Stimulated activated CD4-positive, alpha-beta T cell treated with anti-CD3 and anti-CD28 coated beads, TNF-alpha, amount 100 ng/mL, for 4 hours (primary cell): ENCODE results near the gene SPTSSB.

Source experiments
- DNase-seq, 3 experiments: peaks; one replicate each; pipeline ENCODE4 v3.0.0-alpha.2; 2020; ENCODE audit warnings: low read depth in 3 of 3

Gene SPTSSB

GRCh38 chr3:161371441-161372320, at the start of gene SPTSSB:
Gene SPTSSB (minus strand): TSS chr3:161371517. CDS start chr3:161346323, 25,194 bp downstream.
- DNase-seq = peak; percentile 18 to 34 (median 31)

- no peak for DNase-seq
These were observed 49.4 kb upstream of the SPTSSB start for GRCh38 chr3:161420746-161421145.

GRCh38 chr3:161419555-161420333, 48.4 kb upstream of the SPTSSB start:
- DNase-seq = no peak

GRCh38 chr3:161415506-161416231, 44.4 kb upstream of the SPTSSB start:
- DNase-seq = no peak

DNA sequence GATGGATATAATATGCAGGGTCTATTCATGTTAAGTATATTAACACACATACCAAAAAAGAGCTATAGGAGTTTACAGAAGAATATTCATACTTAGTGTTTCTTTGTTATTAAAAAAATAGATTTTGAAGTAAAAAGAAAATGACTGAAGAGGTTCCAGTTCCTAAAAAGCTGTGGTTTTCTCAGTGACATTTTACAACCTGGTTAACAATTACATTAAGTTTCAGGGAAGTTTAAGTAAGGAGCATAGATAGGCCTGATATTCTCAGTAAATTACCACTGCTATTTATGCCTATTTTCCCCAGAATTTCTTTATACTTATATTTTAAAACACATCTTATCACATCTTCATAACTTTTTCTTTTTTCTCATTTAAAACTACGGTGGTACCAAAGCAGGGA, 43.6 kb upstream of the SPTSSB start:
- no peak for DNase-seq

DNA sequence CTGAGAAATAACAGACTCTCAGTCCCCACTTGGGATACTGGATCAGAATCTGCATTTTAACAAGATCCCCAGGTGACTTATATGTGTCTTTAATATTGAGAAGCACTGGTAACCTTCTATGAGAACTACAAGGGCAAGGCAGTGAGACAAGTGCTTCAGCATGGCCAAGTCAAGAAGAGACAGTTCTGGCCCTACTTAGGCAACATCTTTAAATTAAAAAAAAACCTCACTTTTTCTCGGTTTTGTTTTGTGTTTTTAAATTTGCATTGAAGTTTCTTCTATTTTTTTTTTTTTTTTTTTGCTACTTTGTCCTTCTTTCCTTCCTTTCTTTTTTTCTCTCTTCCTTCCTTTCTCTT, 42.5 kb upstream of the SPTSSB start:
- DNase-seq = no peak

DNA sequence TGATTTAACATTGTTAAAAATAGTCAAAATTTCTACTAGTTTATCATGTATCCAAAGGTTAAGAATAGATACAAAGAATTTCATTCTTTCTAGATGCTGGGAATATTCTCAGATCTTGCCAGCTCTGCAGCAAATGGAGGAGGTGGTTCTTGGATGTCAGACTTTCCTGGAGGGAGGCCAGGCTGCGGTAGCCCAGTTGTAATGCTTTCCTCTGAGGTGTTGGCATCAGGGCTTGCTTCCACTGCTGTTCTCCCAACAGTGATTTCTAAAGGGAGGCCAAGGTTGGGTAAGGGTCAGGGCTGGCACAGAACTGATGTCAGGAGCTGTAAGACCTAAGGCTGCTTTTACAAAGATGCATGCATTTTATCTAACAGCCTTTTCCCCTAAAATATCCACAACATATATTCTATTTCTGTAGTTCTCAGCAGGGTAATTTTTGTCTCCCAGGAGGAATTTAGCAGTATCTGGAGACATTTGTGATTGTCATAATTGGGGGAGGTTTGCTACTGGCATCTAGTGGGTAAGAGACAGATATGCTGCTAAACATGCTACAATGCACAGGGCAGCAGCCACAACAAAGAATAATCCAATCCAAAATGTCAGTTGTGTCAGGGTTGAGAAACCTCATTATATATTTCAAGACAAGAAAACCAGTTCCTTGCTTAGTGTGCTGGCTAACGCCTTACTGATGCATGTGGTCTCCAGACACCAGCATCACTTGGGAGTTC, 42.0 kb upstream of the SPTSSB start:
- DNase-seq = no peak

DNA sequence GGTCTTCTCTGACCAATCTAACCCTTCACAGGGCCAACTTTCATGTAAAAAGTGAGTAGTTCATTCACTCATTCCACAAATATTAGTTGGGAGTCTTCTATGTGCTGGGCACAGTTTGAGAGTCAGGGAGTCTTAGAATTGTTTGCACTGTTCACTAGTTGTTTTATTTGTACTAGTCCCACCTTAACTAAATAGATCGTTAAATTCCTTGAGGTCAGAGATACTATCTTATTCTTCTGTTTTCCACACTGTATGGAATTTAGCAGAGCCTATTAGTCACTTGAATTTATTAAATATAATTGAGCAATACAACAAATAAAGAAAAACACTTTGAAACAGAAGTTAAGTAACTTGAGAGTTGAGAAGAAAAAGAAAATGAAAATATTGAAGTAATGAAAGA, 40.8 kb upstream of the SPTSSB start:
- no peak for DNase-seq

DNA sequence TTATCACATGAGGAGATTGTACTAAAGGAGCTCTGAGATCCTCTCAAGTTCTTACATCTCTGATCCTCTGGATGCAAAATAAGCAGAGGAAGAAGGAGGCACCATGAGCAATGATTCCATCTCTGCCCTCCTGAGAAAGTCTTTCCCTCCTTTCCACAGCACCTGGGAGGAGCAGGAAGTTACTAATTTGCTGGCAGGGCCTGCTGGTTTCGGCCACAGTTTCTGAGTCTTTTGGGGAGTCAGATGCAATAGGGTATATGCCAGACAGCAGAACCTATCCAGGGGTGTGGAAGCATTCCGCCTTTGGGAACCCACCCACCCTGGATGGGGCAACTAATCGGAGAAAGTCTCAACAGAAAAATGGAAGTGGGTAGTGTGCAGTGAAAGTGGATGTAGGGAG, 38.5 kb upstream of the SPTSSB start:
- DNase-seq = no peak

GRCh38 chr3:161409069-161409468, 37.8 kb upstream of the SPTSSB start:
- no peak for DNase-seq

GRCh38 chr3:161406594-161407555, 35.6 kb upstream of the SPTSSB start:
- no peak for DNase-seq

GRCh38 chr3:161405836-161406235, 34.5 kb upstream of the SPTSSB start:
- no peak for DNase-seq

DNA sequence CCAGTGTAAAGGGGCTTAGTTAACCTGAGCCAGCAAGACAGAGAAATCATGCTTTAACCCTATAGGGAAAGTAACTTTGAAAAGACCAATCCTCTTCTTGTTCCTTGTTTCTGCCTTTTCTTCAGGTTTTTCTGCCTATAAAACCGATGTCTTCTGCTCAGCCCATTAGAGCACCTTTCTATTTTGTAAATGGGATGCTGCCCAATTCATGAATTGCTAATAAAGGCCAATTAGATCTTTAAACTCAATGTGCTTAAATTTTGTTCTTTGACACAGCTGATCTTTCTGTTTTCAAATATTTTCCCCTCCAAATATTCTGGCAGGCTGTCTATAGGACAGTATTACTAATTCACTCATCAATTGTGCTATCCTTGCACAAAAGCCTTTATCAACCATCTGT, 33.8 kb upstream of the SPTSSB start:
- no peak for DNase-seq

DNA sequence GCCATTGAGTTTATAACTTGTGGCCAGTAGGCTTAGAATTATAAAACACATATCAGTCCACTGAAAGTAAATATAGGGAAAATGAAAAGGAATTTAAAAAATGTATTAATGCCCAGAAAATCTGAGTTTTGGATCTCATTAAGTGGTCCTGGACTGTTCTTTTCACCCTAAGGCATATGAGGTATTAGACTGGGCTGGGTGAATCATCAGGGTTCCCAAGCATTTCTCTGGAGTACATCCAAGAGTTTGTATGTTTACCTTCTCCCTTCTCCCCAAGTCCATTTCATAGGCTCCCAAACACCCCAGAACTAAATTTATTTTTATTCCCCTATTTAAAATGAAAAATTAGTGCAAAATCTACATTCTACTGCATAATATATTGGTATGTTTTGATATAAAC, 31.9 kb upstream of the SPTSSB start:
- DNase-seq = no peak

- DNase-seq = no peak
These were observed 30.1 kb upstream of the SPTSSB start for GRCh38 chr3:161401389-161401788.

GRCh38 chr3:161400650-161401049, 29.3 kb upstream of the SPTSSB start:
- DNase-seq = no peak

GRCh38 chr3:161395115-161396012, 24.0 kb upstream of the SPTSSB start:
- DNase-seq = no peak

GRCh38 chr3:161393803-161394202, 22.5 kb upstream of the SPTSSB start:
- DNase-seq = no peak

DNA sequence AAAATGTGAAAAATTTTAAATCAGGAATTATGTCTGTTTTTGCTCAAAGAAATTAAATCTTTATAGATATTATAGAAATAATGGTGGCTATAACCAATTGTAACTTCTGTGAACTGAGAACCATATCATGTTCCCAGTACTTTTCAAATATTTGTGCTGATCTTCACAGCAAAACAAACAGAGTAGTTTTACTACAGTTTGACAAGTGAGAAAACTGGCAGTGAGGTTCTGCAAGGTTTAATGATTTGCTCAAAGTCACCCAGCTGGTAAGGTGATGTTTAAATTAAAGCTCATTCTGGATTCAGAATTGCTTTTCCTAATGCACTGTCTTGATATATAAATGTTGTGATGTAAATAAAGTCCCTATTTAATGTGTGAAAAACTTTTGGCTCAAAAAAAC, 22.0 kb upstream of the SPTSSB start:
- no peak for DNase-seq
